Measurements from ENCODE around the gene CFAP221.

DNA sequence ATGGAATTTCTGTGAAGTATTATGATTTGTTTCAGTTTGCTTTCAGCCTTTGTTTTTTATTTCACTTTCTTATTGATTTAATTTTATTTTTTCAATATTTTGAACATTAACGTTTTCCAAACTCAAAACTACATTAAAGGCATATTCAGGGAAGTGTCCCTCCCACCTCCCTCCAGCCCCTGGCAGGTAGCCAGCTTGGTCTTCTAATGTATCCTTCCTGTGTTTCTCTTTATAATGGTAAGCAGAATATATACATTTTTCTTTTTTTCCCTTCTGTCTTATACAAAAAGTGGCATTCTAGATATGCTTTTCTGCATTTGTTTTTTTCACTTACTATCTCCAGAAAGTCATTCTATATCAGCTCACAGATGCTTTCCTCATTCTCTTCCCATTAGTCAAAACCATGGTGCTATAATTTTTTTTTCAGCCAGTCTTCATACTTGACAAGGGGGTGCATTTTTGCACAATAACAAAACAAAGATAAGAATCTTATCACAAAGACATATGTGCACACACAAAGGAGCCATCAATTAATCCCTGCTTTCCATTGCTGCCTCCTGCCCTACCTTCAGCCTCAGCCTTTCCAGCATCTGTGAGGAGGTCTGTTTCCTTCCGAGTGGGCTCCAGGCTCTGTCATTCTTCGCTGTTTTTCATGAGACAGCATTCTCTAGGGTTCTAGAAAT is 101.1 kb downstream of the CFAP221 start:
- no peak for TF ChIP-seq CTCF (IDR thresholded peaks at IDR 0.05)
- TF ChIP-seq POLR2A (IDR thresholded peaks at IDR 0.05): no peak
